Measurements from ENCODE around the gene ETFA.

DNA sequence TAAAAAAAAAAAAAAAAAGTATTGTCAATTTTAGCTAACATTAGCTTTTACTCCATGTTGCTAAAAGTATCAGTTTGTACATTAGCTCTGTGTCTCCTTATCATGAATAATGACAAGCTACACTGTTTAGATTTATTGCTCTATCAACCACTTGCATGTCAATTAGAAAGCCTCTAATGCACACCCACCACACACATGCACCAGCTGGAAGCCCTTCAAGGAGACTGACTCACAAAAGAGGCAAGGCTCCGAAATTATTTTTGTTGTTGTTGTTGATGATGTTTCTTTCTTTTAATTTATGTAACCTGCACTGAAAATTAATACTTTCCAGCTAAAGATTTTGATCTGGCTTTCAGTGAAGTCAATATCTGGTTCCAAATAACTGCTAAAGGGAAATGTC, 71.5 kb downstream of the ETFA start:
- TF ChIP-seq, protein P1, sequence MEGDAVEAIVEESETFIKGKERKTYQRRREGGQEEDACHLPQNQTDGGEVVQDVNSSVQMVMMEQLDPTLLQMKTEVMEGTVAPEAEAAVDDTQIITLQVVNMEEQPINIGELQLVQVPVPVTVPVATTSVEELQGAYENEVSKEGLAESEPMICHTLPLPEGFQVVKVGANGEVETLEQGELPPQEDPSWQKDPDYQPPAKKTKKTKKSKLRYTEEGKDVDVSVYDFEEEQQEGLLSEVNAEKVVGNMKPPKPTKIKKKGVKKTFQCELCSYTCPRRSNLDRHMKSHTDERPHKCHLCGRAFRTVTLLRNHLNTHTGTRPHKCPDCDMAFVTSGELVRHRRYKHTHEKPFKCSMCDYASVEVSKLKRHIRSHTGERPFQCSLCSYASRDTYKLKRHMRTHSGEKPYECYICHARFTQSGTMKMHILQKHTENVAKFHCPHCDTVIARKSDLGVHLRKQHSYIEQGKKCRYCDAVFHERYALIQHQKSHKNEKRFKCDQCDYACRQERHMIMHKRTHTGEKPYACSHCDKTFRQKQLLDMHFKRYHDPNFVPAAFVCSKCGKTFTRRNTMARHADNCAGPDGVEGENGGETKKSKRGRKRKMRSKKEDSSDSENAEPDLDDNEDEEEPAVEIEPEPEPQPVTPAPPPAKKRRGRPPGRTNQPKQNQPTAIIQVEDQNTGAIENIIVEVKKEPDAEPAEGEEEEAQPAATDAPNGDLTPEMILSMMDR (IDR thresholded peaks at IDR 0.05) = no peak
- no peak for TF ChIP-seq POLR2A (IDR thresholded peaks at IDR 0.05)

All from thyroid gland (tissue), 4 donors.